GM10248 (cell line): ENCODE measurements around the gene TPH2.

Source experiments
- CTCF ChIA-PET: fragments of 300-600 bp; sonication (Branson Sonifier 250); formaldehyde crosslinking; extraction: SDS; loops from one replicate; lab custom pipeline; 2021; ENCODE audit warnings: antibody characterized with exemption; lab: Yijun Ruan, JAX
- POLR2A ChIA-PET: fragments of 350-650 bp; sonication (Branson Sonifier 250); formaldehyde crosslinking; extraction: SDS; loops from one replicate; lab custom pipeline; 2020; ENCODE audit warnings: antibody characterized with exemption; lab: Yijun Ruan, JAX
- DNase-seq: peaks from one replicate; pipeline ENCODE4 v3.0.0; 2012; ENCODE audit errors: extremely low spot score
- TF ChIP-seq, protein P1 (sequence below): IDR thresholded peaks from 2 replicates; pipeline ENCODE4 v1.5.1; 2012; ENCODE audit warnings: mild to moderate bottlenecking, low read depth; ENCODE audit errors: extremely low read depth, missing control alignments, control extremely low read depth

The TPH2 gene

DNA sequence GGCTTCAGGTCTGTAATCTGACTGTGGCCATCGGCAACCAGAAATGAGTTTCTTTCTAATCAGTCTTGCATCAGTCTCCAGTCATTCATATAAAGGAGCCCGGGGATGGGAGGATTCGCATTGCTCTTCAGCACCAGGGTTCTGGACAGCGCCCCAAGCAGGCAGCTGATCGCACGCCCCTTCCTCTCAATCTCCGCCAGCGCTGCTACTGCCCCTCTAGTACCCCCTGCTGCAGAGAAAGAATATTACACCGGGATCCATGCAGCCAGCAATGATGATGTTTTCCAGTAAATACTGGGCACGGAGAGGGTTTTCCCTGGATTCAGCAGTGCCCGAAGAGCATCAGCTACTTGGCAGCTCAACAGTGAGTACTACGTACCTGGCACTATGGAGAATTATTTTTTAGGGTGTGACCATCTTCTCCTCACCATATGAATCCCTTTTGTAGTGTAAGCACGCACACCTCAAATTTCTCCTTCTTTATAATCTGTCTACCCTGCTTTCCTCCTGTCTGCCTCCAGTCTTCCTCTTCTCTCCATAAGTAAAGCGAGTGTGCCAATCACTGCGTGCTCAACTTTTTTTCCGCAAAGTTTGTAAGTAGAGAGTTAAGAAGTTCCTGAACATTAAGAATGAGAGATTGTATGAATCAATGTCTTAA is at the start of gene TPH2:
Gene TPH2, plus strand, starts transcription at position 118 of the 658 bp plus-strand sequence. Its CDS starts 142 bp downstream, at position 260.
- POLR2A ChIA-PET, result no interaction called here
- CTCF ChIA-PET, result interaction anchor here (1.0 to 1.4 kb wide), 3 partner anchors 10 to 518 kb away, joined by 3 read pairs; no protein-coding TSS in a partner anchor
- TF ChIP-seq, protein P1, sequence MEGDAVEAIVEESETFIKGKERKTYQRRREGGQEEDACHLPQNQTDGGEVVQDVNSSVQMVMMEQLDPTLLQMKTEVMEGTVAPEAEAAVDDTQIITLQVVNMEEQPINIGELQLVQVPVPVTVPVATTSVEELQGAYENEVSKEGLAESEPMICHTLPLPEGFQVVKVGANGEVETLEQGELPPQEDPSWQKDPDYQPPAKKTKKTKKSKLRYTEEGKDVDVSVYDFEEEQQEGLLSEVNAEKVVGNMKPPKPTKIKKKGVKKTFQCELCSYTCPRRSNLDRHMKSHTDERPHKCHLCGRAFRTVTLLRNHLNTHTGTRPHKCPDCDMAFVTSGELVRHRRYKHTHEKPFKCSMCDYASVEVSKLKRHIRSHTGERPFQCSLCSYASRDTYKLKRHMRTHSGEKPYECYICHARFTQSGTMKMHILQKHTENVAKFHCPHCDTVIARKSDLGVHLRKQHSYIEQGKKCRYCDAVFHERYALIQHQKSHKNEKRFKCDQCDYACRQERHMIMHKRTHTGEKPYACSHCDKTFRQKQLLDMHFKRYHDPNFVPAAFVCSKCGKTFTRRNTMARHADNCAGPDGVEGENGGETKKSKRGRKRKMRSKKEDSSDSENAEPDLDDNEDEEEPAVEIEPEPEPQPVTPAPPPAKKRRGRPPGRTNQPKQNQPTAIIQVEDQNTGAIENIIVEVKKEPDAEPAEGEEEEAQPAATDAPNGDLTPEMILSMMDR, result peak; percentile 36
- peak; percentile 25 for DNase-seq

DNA sequence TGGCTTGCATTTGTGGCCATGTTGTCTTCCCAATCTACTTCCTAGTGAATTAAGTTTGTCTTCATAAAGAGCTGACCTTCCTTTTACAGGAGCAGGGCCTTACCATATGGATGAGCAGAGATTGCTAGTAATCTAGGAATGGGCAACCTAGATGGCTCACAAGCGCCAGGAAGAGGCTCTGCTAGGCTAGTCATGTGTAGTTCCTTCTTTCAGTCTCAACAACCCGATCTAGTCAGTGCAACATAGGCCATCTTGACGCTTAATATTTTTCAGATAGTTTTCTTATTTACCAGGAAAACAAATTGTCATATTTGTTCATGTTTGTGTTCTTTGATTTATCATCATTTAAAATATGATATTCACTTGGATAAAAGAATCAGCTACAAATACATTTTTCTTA is 48.2 kb upstream of the TPH2 start:
- DNase-seq, result no peak
- ChIA-PET CTCF (interaction anchor here (0.5 kb wide), 1 partner anchor 1822 kb away, joined by 3 read pairs; no protein-coding TSS in a partner anchor), POLR2A (no interaction called here)
- TF ChIP-seq, protein P1, result no peak

- ChIA-PET CTCF (interaction anchor here (1.7 kb wide), 1 partner anchor 42 kb away, joined by 5 read pairs; no protein-coding TSS in a partner anchor), POLR2A (no interaction called here)
- no peak for DNase-seq
- TF ChIP-seq, protein P1, result no peak
These were observed 46.6 kb upstream of the TPH2 start for GRCh38 chr12:71892059-71892458.

DNA sequence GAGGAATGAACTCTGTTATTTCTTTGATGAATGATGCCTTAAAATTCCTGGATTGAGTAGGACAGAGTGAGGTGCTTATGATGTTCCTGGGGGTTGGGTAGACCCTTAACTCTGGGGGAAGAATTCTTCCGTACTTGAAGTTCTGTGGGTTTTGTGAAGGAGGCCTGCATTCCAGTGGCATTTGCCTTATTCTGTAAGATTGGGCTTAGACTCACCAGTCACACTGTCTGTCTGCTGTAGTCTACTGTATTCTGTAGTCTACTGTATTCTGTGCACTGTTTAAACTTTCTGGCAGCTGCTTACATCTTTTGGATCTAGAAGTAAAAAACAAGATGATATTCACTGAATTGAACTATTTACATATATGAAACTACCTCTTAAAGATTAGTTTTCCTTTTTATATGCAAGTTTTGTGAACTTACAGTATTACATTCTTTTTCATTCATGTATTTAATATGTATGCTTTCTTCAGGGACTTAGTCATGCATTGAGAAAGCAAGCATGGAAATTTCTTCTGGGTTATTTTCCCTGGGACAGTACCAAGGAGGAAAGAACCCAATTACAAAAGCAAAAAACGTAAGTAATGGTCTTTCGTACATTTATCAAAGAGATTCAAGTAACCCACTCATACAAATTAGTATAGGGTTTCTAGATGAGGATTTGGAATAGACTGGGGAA is 42.3 kb upstream of the TPH2 start:
- TF ChIP-seq, protein P1, result no peak
- ChIA-PET POLR2A (no interaction called here), CTCF (no interaction called here)
- no peak for DNase-seq

GRCh38 chr12:71900091-71900490 is 38.6 kb upstream of the TPH2 start:
- DNase-seq, result no peak
- TF ChIP-seq, protein P1, result no peak
- POLR2A ChIA-PET, result interaction anchor here (0.6 kb wide), 1 partner anchor 54 kb away, joined by 4 read pairs; no protein-coding TSS in a partner anchor
- CTCF ChIA-PET, result interaction anchor here (1.1 kb wide), 1 partner anchor 11 kb away, joined by 3 read pairs; no protein-coding TSS in a partner anchor

DNA sequence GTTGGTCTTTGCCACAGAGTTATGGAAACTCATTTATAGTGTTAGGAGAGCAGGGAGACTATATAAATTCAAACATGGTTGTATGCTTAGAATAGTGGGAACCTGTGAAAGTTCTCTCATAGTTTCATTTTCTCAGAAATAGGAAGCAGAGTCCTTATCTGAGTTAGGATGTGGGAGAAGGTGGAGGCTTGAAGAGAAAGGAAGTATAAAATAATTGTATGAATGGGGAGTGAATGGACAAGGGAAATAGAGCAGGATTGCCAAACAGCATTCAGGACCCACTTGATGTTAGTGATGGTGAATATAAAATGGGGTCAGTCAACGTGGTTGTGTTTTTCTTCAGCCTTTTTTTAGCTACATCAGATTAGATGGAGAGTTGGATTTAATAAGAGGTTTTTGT is 34.0 kb upstream of the TPH2 start:
- CTCF ChIA-PET, result no interaction called here
- TF ChIP-seq, protein P1, result no peak

More for the DNA sequence above, 34.0 kb upstream of the TPH2 start:
- DNase-seq, result no peak
- POLR2A ChIA-PET, result no interaction called here
